Adrenal gland (tissue), 12 donors: Measurements from ENCODE around the gene CCNA2. TPM values are rescaled to one million over a fixed set of nuclear protein-coding genes. Genes with fewer than 3 reads are reported as not detected.

Experiments used
- DNase-seq, 7 donors: peaks; one replicate each; pipeline ENCODE4 v3.0.0-alpha.2; 2019 to 2020
- H3K27ac ChIP-seq, 5 donors: fragments of 200-600 bp; sonication (generic) in 4 of 5; 1 replicate in 3 of 5; 2 replicates in 2 of 5; pipeline versions ENCODE4 v1.5.1 to v1.8.0; 2016 to 2020; ENCODE audit warnings: mild to moderate bottlenecking in 1 of 5
- H3K27me3 ChIP-seq: fragments of 200-600 bp; 2 replicates; pipeline ENCODE4 v1.8.0; 2021
- H3K36me3 ChIP-seq, 2 donors: fragments of 200-600 bp; replicated peaks in 1 of 2; 1 replicate in 1 of 2; 2 replicates in 1 of 2; pipeline versions ENCODE4 v1.5.1 to v1.8.0; 2018 to 2022
- H3K4me1 ChIP-seq, 2 donors: fragments of 200-600 bp; replicated peaks in 1 of 2; 1 replicate in 1 of 2; 2 replicates in 1 of 2; pipeline versions ENCODE4 v1.5.1 to v1.8.0; 2018 to 2021
- H3K4me3 ChIP-seq, 4 donors: fragments of 200-600 bp; sonication (generic) in 3 of 4; one replicate each; pipeline ENCODE4 v1.5.1; 2016 to 2018
- H3K9me3 ChIP-seq, 3 donors: fragments of 200-600 bp; sonication (generic) in 1 of 3; replicated peaks in 1 of 3; 1 replicate in 2 of 3; 2 replicates in 1 of 3; pipeline versions ENCODE4 v1.5.1 to v1.8.0; 2016 to 2021
- POLR2A ChIP-seq, 2 donors: fragments of 450-650 bp; IDR thresholded peaks; one replicate each; pipeline ENCODE4 v1.6.1; 2017; ENCODE audit warnings: antibody characterized with exemption in 2 of 2, mild to moderate bottlenecking in 2 of 2, moderate library complexity in 1 of 2
- WGBS, 4 donors: extraction: QIAGEN DNeasy Blood & Tissue Kit in 2 of 4; methylation state at CpG; one replicate each; pipeline versions ENCODE4 v1.1.5 to v1.1.7; 2013 to 2017; 5-methylcytosine and 5-hydroxymethylcytosine counted together
- intact Hi-C, 2 donors: fragments of 100-400 bp; cut with DNase I; formaldehyde crosslinking; loops; one replicate each; pipeline versions ENCODE4 v1.14.1 to v1.15.0; 2022 to 2023
- polyA plus RNA-seq, 3 donors: library from polyadenylated mRNA; stranded (reverse); fragments of 200-250 nt in 2 of 3; fragments of 350-450 nt in 1 of 3; fragmentation: Illumina TruSeq in 1 of 3; extraction: RNeasy Lipid Tissue Mini Kit (QIAGEN cat#74804) in 1 of 3; gene quantifications; one replicate each; pipeline ENCODE4 v1.2.3, GENCODE V29; 2013 to 2014
- total RNA-seq, 9 donors: library from RNA; depleted of rRNA in 4 of 9; stranded (reverse); fragments of >200 nt in 4 of 9; fragments of 120-200 nt in 1 of 9; fragmentation: NEBNext Ultra II Directional in 1 of 9; extraction: Animal tissue kit (Norgen Biotek cat#: 25700) in 1 of 9; gene quantifications; one replicate each; pipeline versions ENCODE4 v1.1.0 to v1.2.4, GENCODE V29; 2013 to 2023
- TF ChIP-seq, protein P1 (sequence below), 6 experiments: fragments of 450-650 bp in 4 of 6; fragments of 200-600 bp in 2 of 6; sonication (generic) in 1 of 6; IDR thresholded peaks; 1 replicate in 5 of 6; 2 replicates in 1 of 6; pipeline versions ENCODE4 v1.5.1 to v1.8.0; 2016 to 2021; ENCODE audit warnings: antibody characterized with exemption in 6 of 6, mild to moderate bottlenecking in 2 of 6, moderate library complexity in 1 of 6
- donor health status: healthy with polysubstance abuse.
- donor health status: Bipolar disorder and iron deficiency.
- donor health status: DM: yes; HTN: yes; CAD: no.
- donor health status: DM: no; HTN: no; CAD: no.
- donor health status: DM: no; HTN: no; CAD: no.
- donor health status: DM: yes; HTN: yes; CAD: no.

The CCNA2 gene
- total and polyA plus RNA-seq, 12 donors: 0.24 to 18.9 (median 2.3) TPM

DNA sequence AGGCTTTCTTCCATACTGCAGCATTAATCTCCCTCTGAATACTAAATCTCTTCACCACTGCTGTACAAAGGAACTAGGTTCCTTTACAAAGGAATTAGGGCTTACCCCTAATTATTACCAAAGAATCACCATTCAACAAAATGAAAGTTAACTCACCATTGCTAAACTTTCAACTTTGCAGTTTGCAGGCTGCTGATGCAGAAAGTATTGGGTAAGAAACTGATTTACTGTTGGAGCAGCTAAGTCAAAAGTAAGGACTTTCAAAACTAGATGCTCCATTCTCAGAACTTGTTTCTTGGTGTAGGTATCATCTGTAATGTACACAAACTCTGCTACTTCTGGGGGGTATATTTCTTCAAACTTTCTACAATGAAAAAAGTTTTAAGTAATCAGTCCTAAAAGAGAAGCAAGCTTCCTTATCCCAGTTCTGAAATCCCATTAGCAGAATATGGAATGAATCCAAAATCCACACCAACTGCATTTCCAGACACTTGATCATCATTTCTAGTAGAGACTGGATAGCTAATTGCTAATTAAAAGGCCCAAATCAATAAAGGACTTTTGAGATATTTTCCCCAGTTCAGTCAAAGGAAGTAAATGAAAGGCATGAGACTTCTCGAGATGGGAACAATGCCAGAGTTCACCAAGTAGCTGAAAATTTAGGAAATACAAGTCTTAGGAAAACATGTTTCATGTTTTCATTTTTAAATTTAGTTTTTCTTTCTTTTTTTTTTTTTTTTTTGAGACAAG, 4.3 kb downstream of the CCNA2 start:
- no peak for DNase-seq
- Histone ChIP-seq H3K9me3 (no peaks in the 10 kb centered on the region), H3K27ac (no peak overlapping the region), H3K36me3 (peaks cover 0 to 37% of the 10 kb centered on the region in 2 donors), H3K4me3 (no peak overlapping the region), H3K27me3 (no peaks in the 10 kb centered on the region), H3K4me1 (peaks cover 0 to 14% of the 10 kb centered on the region in 2 donors)
- no peak for TF ChIP-seq POLR2A (IDR thresholded peaks at IDR 0.05)
- TF ChIP-seq, protein P1, sequence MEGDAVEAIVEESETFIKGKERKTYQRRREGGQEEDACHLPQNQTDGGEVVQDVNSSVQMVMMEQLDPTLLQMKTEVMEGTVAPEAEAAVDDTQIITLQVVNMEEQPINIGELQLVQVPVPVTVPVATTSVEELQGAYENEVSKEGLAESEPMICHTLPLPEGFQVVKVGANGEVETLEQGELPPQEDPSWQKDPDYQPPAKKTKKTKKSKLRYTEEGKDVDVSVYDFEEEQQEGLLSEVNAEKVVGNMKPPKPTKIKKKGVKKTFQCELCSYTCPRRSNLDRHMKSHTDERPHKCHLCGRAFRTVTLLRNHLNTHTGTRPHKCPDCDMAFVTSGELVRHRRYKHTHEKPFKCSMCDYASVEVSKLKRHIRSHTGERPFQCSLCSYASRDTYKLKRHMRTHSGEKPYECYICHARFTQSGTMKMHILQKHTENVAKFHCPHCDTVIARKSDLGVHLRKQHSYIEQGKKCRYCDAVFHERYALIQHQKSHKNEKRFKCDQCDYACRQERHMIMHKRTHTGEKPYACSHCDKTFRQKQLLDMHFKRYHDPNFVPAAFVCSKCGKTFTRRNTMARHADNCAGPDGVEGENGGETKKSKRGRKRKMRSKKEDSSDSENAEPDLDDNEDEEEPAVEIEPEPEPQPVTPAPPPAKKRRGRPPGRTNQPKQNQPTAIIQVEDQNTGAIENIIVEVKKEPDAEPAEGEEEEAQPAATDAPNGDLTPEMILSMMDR (IDR thresholded peaks at IDR 0.05): no peak
- intact Hi-C loops: no loop called here
- WGBS, 4 donors: 70 to 79% (median 75%) methylated on average over 1 of the region's 1 CpG

DNA sequence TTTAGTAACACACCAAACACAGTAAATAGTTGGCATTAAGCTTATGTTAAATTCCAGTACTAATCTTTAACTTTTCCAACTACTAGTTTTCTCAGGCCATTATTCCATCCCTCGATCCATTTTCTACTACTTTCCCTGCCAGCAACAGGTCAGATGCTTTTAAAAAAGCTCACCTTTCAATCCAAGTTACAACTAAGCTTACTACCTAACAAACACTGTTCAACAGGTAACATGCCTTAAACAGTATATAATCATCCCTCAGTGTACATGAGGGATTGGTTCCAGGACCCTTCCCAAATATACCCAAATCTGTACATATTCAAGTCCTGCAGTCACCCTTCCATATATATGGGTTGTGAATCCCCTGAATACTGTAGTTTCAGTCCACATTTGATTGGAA, 5.5 kb downstream of the CCNA2 start:
- Histone ChIP-seq H3K36me3 (peaks cover 0 to 48% of the 10 kb centered on the region in 2 donors), H3K27ac (no peak overlapping the region), H3K27me3 (no peaks in the 10 kb centered on the region), H3K4me1 (peaks cover 0 to 10% of the 10 kb centered on the region in 2 donors), H3K4me3 (no peak overlapping the region), H3K9me3 (no peaks in the 10 kb centered on the region)
- 41 to 56% (median 54%) methylated on average over 1 of the region's 1 CpG for WGBS, 4 donors
- intact Hi-C loops: no loop called here
- no peak for TF ChIP-seq POLR2A (IDR thresholded peaks at IDR 0.05)
- no peak for DNase-seq

DNA sequence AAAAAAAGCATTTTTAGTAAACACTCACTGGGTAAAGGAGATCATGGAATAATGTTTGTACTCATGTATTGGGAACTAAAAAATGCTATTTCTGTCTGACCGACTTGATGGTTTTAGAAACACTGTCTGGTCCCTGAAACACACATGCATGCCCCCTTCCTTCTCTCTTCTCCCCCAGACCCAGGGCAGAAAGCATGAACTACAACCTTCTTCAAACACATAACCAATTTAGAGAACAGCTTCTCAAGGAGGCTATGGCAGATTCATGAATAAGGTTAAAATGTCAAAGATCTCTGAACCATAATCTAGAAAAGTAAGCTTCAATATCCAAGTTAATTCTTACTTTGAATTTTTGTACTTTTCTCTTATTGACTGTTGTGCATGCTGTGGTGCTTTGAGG, 6.0 kb downstream of the CCNA2 start:
- WGBS, 4 donors: 87 to 93% (median 92%) methylated on average over 1 of the region's 1 CpG
- intact Hi-C loops: no loop called here

DNA sequence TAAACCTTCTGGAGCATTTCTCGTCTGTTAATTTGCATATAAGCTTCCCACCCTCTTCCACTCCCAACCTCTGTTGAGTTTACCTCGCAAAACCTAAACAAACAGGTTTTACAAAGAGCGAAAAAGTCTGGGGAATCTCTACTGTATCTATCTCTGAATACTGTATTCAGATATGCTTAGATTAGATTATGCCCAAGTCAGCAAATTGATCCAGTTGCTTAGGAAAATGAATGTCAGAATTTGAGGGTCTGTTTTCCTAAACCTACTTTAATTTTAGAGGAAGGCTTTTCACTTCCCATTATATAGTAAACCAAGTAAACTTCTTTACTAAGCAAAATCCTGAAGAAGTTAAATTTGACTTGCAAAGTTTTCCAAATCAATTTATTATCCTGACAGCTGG, 6.7 kb downstream of the CCNA2 start:
- Histone ChIP-seq H3K4me3 (no peak overlapping the region), H3K27me3 (no peaks in the 10 kb centered on the region), H3K36me3 (peaks cover 0 to 60% of the 10 kb centered on the region in 2 donors), H3K9me3 (no peaks in the 10 kb centered on the region), H3K4me1 (no peaks in the 10 kb centered on the region), H3K27ac (no peak overlapping the region)
- TF ChIP-seq, protein P1 (IDR thresholded peaks at IDR 0.05): no peak
- TF ChIP-seq POLR2A (IDR thresholded peaks at IDR 0.05): no peak
- no peak for DNase-seq
- intact Hi-C loops: no loop called here
- WGBS, 4 donors: 91 to 96% (median 92%) methylated on average over 3 of the region's 3 CpGs

More for the DNA sequence above, 6.0 kb downstream of the CCNA2 start:
- H3K36me3 ChIP-seq: peaks cover 0 to 53% of the 10 kb centered on the region in 2 donors
- H3K27ac ChIP-seq: no peak overlapping the region
- no peak for DNase-seq
- H3K4me3 ChIP-seq: no peak overlapping the region
- peaks cover 0 to 5% of the 10 kb centered on the region in 2 donors for H3K4me1 ChIP-seq
- no peak for TF ChIP-seq POLR2A (IDR thresholded peaks at IDR 0.05)
- TF ChIP-seq, protein P1 (IDR thresholded peaks at IDR 0.05): no peak
- H3K9me3 ChIP-seq: no peaks in the 10 kb centered on the region
- no peaks in the 10 kb centered on the region for H3K27me3 ChIP-seq

DNA sequence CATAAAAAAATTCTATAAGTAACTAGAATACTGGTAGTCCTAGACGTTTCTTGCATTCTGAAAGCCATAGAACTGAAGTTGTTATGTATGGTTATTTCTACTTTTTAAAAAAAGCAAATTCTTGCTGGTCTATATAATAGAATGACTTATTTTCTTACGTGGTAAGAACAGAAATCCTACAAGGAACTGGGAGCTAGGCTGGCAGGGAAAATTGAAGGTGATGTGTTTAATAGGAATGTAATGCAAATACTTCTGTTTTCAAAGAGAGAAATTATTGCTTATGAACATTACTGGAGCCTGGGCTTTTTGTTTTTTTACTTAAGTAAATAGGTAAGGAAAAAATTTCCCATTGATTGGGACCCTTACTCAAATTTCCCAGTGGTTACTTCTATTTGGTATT, 8.9 kb downstream of the CCNA2 start:
- 81 to 96% (median 90%) methylated on average over 2 of the region's 2 CpGs for whole genome bisulfite sequencing, 4 donors
- no peaks in the 10 kb centered on the region for H3K9me3 ChIP-seq
- intact Hi-C loops: no loop called here
- H3K4me3 ChIP-seq: no peak overlapping the region
- peaks cover 0 to 78% of the 10 kb centered on the region in 2 donors for H3K36me3 ChIP-seq
- no peak overlapping the region for H3K27ac ChIP-seq
- H3K27me3 ChIP-seq: no peaks in the 10 kb centered on the region
- no peaks in the 10 kb centered on the region for H3K4me1 ChIP-seq
- no peak for TF ChIP-seq POLR2A (IDR thresholded peaks at IDR 0.05)
- TF ChIP-seq, protein P1 (IDR thresholded peaks at IDR 0.05): no peak
- no peak for DNase-seq
